ENCODE results near the gene GNLY.

GNLY gene

DNA sequence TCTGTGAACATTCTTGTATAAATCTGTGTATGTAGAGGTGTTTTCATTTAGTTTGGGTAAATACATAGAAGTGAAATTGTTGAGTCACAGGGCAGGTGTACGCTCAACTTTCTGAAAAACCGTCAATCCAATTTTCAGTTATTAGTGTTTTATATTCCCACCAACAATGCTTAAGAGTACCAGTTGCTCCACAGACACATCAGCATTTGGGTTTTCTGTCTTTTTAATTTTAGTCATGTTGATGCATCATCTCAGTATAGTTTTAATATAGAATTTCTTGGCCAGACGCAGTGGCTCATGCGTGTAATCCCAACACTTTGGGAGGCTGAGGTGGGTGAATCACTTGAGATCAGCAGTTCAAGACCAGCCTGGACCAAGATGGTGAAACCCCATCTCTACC, 3.2 kb upstream of the GNLY start:
- DNase-seq = no peak

DNA sequence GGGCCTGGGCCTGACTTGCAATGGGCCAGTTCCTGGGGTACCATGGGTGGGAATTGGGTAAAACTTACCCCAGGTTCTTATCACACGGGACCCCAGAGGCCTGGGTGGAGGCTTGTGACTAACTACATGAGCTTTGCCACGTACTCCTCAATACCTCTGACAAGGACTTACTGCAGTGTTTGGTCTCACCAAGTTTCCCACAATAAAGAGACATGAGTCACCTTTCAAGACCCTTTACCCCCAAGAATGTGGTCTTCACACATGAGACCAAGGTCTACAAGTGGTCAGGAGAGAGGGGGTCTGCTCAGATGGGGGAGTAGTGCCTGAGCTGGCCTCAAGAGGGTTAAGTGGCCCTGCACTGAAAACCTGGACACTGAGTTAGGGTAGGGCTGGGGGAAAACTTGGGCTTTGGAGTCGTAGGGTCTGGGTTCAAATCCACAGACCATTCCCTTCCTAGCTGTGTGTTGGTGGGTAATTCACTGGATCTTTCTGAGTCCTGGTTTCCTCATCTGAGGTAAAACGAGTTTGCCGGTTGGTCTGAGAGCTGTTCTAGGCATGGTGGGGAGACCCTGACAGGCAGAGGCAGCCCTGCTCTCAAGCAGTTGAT, 2.0 kb upstream of the GNLY start:
- no peak for DNase-seq

DNA sequence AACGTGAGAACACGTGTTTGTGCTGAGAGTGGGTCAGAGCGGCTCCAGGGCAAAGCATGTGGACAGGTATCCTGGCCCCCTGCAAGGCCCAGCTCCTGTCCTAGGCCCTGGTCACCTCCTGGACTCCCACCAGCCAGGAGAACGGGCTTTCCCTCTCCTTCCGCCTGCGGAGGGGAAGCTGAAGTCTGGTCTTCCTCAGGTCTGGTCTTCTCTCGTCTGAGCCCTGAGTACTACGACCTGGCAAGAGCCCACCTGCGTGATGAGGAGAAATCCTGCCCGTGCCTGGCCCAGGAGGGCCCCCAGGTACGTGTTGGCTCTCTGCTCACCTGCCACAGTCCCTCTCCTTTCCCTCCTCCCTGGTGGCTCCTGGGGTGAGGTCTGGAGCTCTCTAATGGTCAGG, 963 bp downstream of the GNLY start:
- no peak for DNase-seq

DNA sequence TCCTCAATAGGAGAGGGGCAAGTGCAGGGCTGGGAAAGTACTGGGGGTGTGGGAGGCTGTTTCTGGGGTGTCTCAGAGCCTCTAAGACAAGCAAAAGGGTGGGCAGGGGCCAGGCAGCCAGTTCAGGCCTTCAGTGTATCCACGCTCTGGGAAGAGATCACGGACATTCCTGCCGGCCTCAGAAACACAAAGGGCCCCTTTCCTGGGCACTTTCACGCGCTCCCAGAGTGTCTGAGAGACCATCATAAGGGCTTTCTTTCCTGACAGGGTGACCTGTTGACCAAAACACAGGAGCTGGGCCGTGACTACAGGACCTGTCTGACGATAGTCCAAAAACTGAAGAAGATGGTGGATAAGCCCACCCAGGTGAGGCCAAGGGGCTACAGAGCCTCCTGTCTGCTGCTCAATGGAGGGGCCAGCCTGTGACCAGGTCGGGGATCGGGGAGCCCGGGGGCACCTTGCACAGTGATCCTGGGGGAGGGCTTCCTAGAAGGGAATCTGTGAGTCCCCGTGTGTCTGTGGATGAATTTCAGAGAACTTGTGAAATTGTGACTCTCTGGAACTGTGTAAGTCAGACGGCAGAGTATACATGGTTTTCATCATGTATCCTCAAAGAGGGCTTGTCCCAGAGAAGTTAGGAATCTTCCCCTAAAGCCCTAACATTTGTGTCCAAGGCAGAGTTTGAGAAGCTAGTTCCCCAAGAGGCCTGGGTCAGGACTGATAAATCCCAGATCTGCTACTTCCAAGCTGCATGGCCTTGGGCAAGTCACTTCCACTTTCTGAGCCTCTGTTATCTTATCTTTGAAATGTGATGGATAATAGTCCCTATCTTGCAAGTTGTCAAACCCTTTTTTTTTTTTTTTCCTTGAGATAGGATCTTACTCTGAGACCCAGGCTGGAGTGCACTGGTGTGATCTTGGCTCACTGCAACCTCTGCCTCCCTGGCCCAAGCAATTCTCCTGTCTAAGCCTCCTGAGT, 1.8 kb downstream of the GNLY start:
- DNase-seq = no peak

- DNase-seq = no peak
These were observed 2.9 kb downstream of the GNLY start for GRCh38 chr2:85697096-85697495.

DNA sequence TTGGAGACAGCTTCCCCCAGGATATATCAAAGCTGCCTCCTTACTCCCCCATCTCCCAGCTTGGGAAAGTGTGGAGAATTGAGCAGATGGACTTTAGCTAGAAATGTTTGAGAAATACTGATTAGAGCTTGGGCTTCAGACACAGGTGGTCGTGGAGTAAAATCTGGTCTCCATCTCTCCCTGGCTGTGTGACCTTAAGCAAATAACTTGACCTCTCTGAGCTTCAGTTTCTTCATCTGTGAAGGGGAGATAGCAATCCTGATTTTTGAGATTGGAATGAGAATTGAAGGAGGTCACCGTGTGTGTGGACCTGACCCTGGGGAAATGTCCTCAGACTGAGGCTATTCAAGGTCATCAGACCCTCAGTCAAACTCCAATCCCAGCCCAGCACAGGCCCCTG, 3.6 kb downstream of the GNLY start:
- no peak for DNase-seq

DNA sequence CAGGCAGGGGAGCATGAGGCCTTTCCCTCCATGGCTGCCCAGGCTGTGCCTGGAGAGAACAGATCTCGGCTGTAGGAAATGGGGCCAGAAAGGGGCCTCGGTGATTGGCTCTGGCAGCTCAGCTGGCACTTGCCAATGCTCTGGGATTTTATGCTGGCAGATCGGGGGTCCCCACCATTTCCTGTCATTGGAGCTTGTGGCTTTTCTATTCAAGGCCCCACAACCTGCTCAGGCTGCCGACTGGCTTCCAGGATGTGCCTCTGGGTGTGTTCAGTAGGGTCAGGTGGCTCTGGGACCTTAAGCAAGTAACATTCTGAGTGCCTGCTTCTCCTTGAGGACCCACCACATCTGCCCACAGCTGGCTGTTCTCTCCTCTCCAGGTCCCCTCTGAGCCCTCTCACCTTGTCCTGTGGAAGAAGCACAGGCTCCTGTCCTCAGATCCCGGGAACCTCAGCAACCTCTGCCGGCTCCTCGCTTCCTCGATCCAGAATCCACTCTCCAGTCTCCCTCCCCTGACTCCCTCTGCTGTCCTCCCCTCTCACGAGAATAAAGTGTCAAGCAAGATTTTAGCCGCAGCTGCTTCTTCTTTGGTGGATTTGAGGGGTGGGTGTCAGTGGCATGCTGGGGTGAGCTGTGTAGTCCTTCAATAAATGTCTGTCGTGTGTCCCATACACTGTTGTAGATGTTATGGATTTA, 4.2 kb downstream of the GNLY start:
- no peak for DNase-seq

DNA sequence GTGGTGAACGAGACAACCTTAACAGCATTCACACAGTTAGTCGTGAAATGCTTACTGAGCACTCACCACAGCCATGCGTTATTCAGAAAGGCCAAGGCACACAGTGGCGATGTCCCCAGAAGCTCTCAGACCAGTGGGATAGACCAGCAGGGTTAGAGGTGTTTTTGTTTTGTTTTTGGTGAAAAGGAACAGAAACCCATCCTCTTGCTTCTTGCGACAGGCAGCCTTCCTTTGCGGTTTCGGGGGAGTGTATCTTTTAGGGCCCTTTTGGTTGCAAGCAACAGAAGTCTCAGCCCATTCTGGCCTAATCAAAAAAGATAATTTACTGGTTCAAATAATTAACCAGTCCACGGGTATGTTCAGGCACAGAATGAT, 4.7 kb downstream of the GNLY start:
- DNase-seq = no peak

- DNase-seq = no peak
These were observed 5.2 kb downstream of the GNLY start for GRCh38 chr2:85699325-85699724.

GRCh38 chr2:85702172-85702571, 8.0 kb downstream of the GNLY start:
- no peak for DNase-seq

- DNase-seq = no peak
These were observed 8.6 kb downstream of the GNLY start for GRCh38 chr2:85702800-85703199.

- DNase-seq = no peak
These were observed 9.2 kb downstream of the GNLY start for GRCh38 chr2:85703329-85703728.

DNA sequence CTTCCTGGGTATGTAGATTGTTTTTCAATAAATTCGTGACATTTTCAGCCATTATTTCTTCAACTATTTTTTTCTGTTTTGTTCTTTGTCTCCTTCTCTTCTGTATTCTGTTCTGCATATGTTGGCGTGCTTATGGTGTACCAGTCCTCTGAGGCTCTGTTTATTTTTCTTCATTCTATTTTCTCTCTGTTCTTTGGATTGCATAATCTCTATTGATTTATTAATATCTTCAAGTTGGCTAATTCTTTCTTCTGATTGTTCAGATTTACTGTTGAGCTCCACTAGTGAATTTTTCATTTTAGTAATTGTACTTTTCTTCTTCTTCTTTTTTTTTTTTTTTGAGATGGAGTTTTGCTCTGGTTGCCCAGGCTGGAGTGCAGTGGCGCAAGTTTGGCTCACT, 9.9 kb downstream of the GNLY start:
- no peak for DNase-seq

DNA sequence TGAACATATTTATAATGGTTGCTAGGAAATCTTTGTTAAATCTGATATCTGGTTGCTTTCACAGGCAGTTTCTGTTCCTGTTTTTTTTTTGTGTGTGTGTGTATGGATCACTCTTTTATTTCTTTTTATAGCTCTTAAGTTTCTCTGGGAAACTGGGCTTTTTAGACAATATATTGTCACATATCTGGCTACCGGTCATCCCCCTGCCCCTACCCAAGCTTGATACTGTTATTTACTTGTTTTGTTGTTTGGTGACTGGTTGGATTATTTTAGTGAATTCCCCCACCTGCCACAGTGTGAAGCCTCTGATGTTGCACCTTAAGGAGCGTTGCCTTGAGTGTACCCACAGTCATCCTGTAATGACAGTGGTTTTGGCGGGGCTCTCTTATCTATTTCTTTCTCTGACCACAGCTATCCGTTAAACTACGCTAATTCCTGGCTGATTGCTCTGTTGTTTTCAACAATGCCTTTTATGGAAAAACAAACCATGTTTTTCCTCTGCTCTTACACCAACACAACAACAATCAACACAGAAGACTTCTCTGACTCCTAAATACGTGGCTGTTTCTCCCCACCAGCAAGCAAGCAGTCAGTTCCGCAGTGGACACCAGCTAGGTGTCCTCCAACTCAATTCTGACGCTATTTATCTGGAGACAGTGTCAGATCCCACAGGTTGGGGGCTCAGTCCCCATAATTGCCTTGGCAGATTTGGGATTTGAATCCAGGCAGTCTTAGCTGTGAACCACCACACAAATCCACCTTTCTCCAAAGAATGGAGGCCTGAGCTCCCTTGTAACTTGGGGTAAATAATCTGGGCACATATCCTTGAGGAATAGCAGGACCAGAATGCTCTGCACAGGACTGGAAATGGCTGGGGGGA, 10.9 kb downstream of the GNLY start:
- no peak for DNase-seq

DNA sequence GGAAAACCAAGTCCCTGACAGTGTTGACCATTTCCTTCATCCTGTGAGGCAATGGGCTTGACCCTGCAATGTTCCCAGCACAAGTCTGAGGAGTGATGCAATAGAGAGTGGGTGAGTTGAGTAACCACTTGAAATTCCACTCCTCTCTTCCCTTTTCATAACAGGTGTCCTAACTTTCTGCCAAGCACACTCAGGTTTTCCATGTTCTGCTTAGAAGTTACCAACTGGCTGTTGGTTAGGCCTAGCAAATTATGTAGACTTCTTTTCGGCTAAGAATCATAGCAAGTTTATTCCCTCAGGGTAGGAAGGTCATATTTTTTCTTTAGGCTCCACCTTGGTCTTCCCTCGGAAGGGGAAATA, 11.5 kb downstream of the GNLY start:
- no peak for DNase-seq

- DNase-seq = no peak
These were observed 11.9 kb downstream of the GNLY start for GRCh38 chr2:85706063-85706462.

- no peak for DNase-seq
These were observed 12.6 kb downstream of the GNLY start for GRCh38 chr2:85706599-85707296.

DNA sequence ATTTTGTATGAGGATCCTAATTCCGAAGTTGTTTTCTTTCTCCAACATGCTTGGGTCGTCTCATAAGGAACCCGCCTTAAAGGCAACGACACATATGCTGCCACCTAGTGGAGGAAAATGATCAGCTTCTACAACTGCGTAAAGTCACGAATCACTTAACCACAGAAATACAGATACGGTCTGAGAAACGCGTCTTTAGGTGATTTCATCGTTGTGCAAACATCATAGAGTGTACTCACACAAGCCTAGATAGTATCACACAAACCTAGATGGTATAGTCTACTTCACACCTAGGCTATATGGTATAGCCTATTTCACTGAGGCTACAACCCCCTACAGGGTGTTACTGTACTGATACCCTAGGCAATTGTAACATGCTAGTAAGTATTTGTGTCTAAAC, 13.1 kb downstream of the GNLY start:
- DNase-seq = peak; percentile 63 to 69

DNA sequence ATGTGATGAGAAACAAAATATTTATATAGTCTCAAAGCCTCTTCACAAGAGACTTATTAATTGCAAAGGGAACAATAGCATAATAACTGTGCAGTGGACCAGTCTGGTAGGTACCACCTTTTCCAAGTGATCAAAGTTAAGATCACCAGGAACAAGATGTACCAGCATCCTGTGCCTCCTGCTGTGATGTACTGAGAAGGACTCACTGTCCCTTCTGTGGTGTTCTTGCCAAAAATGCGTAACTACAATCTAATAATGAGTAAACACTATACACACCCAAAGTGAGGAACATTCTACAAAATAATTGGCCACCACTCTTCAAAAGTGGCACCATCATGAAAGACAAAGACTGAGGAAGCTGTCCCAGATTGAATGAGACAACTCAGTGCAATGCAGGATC, 14.5 kb downstream of the GNLY start:
- DNase-seq = no peak

DNA sequence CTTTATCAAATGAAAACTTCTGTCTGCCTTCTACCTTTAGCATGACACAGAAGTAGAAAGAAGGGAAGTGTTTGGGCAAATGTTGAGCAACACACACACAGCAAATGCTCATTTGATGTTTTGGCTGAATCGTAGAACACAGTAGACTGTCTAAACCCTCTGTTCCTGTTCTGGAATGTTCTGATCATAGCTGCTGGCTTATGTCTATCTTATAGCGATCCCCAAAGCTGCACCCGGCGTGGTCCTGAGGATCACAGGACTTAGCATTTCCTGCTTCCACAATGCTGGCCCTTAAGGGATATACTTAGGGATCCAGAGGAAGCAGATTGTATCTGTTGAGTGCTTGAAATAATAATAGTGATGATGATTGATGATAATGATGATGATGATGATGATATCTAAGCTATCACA, 15.2 kb downstream of the GNLY start:
- no peak for DNase-seq

- DNase-seq = no peak
These were observed 16.8 kb downstream of the GNLY start for GRCh38 chr2:85710687-85711577.
